Measurements from ENCODE around the gene NARF. TPM values are rescaled to one million over a fixed set of nuclear protein-coding genes. Genes with fewer than 3 reads are reported as not detected.
A peak's percentile ranks its signal among the peaks of the same experiment; 100 is the strongest.

Gene NARF
- total RNA-seq, 1 donor from 2014 or later: 54.9 TPM

DNA sequence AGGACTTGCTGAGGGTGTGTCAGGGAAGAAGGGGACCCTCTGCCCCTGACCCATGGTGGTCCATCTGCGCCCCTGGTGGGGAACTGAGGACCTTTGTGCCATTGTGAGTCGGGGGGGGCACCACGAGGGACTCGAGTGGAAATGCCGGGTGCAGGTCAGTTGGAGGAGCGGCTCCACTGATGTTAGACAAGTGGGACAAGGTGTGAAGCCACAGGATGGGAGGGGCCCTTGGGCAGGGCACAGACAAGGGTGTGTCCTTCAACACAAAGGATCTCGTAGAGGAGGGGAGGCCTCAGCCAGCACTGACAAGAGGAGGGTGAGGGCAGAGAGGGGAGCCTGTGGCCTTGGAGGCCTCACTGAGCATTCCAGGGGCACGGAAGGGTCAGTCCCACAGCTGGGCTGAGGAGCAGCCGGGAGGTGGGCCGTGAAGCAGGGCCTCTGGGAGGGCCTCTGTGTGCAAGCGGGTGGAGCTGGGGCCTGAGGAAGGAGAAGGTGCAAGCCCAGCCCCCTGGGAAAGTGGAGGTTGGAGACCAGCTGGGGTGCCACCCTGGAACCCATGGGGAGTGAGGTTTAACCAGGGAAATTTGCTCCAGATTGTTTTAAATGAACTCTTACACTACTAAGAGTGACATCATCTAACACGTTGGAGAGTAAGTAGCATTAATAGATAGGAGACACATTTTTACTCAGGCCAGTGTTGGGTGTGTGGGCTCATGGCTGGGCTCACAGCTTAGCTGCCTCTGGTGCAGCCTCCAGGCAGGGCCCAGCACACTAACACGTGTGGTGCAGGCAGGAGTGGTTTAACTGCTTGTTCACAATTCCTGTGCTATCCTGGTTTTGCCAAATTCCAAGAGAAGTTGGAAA lies 27.9 kb downstream of the NARF start:
- Histone ChIP-seq H3K9me3 (no peaks in the 10 kb centered on the region), H3K27ac (no peak overlapping the region), H3K4me3 (no peak overlapping the region), H3K36me3 (peaks cover 70% of the 10 kb centered on the region), H3K4me1 (no peaks in the 10 kb centered on the region), H3K27me3 (ENCODE audit: low read depth) (no peaks in the 10 kb centered on the region)
- TF ChIP-seq, protein P1, sequence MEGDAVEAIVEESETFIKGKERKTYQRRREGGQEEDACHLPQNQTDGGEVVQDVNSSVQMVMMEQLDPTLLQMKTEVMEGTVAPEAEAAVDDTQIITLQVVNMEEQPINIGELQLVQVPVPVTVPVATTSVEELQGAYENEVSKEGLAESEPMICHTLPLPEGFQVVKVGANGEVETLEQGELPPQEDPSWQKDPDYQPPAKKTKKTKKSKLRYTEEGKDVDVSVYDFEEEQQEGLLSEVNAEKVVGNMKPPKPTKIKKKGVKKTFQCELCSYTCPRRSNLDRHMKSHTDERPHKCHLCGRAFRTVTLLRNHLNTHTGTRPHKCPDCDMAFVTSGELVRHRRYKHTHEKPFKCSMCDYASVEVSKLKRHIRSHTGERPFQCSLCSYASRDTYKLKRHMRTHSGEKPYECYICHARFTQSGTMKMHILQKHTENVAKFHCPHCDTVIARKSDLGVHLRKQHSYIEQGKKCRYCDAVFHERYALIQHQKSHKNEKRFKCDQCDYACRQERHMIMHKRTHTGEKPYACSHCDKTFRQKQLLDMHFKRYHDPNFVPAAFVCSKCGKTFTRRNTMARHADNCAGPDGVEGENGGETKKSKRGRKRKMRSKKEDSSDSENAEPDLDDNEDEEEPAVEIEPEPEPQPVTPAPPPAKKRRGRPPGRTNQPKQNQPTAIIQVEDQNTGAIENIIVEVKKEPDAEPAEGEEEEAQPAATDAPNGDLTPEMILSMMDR (IDR thresholded peaks at IDR 0.05): no peak
- intact Hi-C loops (cut with DNase I): no loop called here
- ATAC-seq (no peak), DNase-seq (no peak)

DNA sequence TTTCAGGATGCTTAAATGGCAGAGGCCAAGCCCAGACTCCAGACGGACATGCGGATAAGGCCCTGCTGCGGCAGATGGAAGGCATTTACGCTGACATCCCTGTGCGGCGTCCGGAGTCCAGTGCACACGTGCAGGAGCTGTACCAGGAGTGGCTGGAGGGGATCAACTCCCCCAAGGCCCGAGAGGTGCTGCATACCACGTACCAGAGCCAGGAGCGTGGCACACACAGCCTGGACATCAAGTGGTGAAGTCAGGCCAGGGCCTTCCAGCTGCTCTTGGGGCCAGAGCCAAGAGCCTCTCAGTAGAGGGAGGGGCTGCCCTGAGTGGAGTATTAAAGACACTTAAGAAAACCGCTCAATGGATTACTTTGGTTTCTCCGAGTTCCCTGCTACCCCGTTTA lies 29.4 kb downstream of the NARF start:
- DNase-seq (peak; percentile 79), ATAC-seq (peak; percentile 86 to 92)
- Histone ChIP-seq H3K4me3 (no peak overlapping the region), H3K27me3 (ENCODE audit: low read depth) (no peaks in the 10 kb centered on the region), H3K9me3 (no peaks in the 10 kb centered on the region), H3K36me3 (peaks cover 55% of the 10 kb centered on the region), H3K27ac (no peak overlapping the region), H3K4me1 (no peaks in the 10 kb centered on the region)
- intact Hi-C loops (cut with DNase I): no loop called here
- TF ChIP-seq, protein P1 (IDR thresholded peaks at IDR 0.05): no peak

DNA sequence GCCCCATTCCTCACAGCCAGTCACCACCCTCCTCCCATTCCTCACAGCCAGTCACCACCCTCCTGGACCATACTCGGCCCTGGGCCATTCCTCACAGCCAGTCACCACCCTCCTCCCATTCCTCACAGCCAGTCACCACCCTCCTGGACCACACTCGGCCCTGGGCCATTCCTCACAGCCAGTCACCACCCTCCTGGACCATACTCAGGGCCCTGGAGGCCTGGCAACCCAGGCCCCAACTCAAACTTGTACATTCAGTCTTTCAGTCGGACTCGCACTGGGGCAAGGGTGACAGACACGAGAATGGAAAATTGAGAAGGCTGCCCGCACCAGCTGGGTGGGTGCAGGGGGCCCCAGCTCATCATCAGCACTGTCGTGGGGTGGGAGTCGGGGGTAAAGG lies 30.6 kb downstream of the NARF start:
- peaks cover 43% of the 10 kb centered on the region for H3K36me3 ChIP-seq
- no peak for DNase-seq

DNA sequence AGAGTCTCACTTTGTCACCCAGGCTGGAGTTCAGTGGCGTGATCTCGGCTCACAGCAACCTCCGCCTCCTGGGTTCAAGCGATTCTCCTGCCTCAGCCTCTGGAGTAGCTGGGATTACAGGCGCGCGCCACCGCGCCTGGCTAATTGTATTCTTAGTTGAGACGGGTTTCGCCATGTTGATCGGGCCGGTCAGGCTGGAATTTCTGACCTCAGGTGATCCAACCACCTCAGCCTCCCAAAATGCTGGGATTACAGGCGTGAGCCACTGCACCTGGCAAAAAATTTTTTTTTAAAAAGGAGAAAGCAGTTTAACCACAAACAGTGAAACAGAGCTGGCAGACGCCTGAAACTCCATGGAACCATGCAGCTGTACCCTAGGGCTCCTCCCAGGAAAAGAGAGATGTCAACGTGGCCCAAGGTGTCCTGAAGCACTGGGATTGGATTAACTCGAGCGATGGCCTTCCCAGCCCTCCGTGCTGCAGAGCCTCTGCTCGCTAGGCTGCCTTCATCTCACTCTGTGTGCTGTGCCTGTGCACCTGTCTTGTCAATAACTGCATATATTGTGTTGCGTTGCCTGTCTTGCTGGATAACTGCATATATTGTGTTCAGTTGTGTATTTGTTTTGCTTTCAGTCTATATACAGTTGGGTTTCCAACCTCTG lies 31.4 kb downstream of the NARF start:
- Histone ChIP-seq H3K36me3 (peaks cover 34% of the 10 kb centered on the region), H3K4me1 (peaks cover 7% of the 10 kb centered on the region), H3K27me3 (ENCODE audit: low read depth) (no peaks in the 10 kb centered on the region), H3K4me3 (no peak overlapping the region), H3K9me3 (no peaks in the 10 kb centered on the region), H3K27ac (no peak overlapping the region)
- DNase-seq: no peak
- TF ChIP-seq, protein P1 (IDR thresholded peaks at IDR 0.05): no peak
- intact Hi-C loops (cut with DNase I): no loop called here
- ATAC-seq: no peak

More for the DNA sequence above, 30.6 kb downstream of the NARF start:
- H3K27ac ChIP-seq: no peak overlapping the region
- no peak overlapping the region for H3K4me3 ChIP-seq
- peaks cover 2% of the 10 kb centered on the region for H3K4me1 ChIP-seq
- no peak for ATAC-seq
- intact Hi-C loops (cut with DNase I): no loop called here
- no peaks in the 10 kb centered on the region for H3K27me3 ChIP-seq (ENCODE audit: low read depth)
- no peaks in the 10 kb centered on the region for H3K9me3 ChIP-seq
- TF ChIP-seq, protein P1 (IDR thresholded peaks at IDR 0.05): no peak

DNA sequence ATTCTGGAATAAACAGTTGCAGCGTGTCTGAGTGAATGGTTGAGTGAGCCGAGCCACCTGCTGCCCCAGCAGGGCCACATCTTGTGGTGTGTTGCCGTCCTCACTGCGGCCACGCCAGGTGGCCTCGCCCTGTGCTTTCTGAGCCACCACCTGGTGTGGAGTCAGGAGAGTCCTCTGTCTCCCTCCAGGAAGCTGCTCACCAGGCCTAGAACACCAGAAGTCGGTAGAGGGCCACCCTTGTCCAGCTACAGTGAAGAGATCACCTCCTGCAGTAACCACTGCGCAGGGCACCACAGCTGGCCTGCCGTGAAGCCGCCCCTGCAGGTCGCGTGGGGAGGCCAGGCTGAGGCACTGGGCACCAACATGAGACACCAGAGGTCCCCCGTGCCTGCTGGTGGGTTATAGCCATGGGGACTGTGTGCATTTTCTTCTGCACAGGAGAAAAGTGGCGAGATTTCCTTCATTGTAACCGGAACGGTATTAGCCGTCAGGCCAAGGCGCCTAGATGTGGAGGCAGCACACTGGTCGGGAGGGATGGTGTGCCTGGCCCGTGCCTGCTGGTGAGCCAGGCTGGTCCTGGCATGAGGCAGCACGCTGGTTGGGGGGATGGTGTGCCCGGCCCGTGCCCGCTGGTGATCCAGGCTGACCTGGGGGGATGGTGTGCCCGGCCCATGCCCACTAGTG lies 32.1 kb downstream of the NARF start:
- Histone ChIP-seq H3K9me3 (no peaks in the 10 kb centered on the region), H3K27me3 (ENCODE audit: low read depth) (no peaks in the 10 kb centered on the region), H3K27ac (no peak overlapping the region), H3K4me3 (no peak overlapping the region), H3K4me1 (peaks cover 7% of the 10 kb centered on the region), H3K36me3 (peaks cover 28% of the 10 kb centered on the region)
- TF ChIP-seq, protein P1 (IDR thresholded peaks at IDR 0.05): no peak
- ATAC-seq (no peak), DNase-seq (no peak)
- intact Hi-C loops (cut with DNase I): no loop called here
